T-helper 1 cell treated with Interleukin-12 subunit alpha and Interleukin-12 subunit beta and Interleukin-4 antibody, amounts not matched to agents 30 ng/mL and 1 ng/mL, for 36 hours (primary cell): Measurements from ENCODE around the gene HPSE2. TPM values are rescaled to one million over a fixed set of nuclear protein-coding genes. Genes with fewer than 3 reads are reported as not detected.
"Not testable (repeated sequence)": the region's sequence is repeated elsewhere in the genome, so short reads cannot be mapped to it uniquely, and the experiment has no call there.

ENCODE experiments used
- intact Hi-C: fragments of 100-400 bp; cut with micrococcal nuclease; formaldehyde crosslinking; loops from one replicate; pipeline ENCODE4 v1.15.1; 2024
- total RNA-seq: library from RNA; stranded (reverse); gene quantifications from 2 replicates; pipeline ENCODE4 v1.2.3, GENCODE V29; 2022

Gene HPSE2
- total RNA-seq, 1 donor from 2014 or later: not detected

DNA sequence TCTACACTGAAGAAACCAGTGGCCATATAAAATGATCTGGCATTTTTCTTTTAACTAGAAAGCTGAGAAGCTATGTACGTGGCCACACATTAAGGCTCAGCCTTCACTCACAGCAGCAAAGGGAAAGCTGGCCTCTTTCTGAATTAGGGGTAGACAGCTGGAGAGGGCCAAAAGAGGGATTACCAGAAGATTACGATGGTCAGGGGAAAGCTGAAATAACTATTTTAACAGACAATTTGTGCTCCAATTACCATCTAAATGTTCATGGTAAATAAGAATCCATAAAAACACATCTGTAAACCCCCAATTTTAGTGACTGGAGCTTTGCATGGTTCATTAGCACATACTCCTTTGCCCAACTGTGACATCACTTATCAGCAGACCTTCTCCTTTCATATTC, 314.3 kb downstream of the HPSE2 start:
- intact Hi-C loops: no loop called here

GRCh38 chr10:98920807-98921206, 314.8 kb downstream of the HPSE2 start:
- intact Hi-C loops: no loop called here

DNA sequence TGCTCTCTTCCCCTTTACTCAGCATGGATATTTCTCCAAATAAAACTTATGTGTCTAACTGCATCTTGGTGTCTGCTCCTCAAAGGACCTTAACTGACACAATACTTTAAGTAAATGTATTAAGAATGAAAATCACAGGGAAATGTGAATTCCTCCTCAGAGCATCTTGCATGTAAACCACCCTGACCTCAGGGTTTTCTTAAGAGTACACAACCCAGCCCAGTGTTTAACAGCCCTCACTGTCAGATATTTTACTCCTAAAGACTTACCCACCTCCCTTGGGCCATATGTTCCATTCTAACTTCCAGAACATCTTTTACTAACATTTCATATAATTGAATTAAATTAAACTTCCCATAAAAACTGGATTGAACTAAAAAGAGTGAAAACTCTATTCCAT, 315.3 kb downstream of the HPSE2 start:
- intact Hi-C loops: no loop called here

DNA sequence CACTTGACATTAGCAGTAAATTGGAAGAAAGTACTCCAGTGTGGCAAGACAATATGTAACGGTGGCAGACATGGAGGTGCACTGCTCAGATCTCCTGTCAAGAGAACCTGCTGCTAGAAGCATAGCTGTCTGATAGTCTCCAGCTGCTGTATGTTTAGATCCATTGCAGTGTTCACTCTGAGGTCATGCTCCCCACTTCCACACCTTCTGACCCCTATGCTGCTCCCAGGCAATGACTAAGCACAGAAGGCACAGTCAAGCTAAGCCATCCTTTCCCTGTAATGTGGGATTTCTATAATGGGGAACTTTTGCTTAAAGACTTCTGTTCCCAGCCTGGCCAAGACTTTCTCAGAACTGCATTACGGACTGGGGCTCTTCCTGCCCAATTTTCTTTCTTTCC, 315.8 kb downstream of the HPSE2 start:
- intact Hi-C loops: no loop called here

DNA sequence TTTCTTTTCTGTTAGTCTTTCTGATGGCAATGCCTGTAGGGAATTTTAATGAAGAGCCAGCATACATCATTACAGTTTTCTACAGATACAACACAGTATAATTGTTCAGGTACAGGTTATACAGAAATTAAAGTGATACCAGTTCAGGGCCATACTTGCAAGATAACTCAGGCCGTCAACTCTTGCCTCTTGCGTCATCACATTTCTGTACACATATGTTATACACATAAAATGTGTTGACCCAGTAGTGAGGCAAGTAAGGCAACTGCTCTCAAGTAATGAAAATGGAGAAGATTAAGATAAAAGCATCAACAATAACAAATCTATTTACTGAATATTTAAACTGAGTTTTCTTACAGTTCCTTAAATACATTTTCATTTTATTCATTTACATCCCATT, 317.8 kb downstream of the HPSE2 start:
- intact Hi-C loops: no loop called here

GRCh38 chr10:98916526-98917125, 319.0 kb downstream of the HPSE2 start:
- intact Hi-C loops: no loop called here

DNA sequence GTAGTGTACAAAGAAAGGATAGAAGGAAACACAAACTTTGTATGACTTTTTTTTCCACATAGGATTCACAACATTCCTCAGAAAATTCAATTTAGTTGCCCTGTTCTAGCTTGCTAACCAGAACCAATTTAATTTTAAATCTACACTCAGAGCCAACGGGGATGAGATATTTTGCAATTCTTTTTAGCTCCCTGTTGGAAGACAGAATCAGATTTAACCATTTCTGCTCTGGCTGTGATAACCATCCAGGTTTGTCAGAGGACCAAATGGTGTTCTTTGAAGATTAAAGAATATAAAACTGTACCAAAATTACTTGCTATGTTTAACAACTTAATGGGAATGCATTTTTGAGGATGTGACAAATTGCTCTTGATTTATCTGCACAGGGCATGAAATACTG, 319.7 kb downstream of the HPSE2 start:
- intact Hi-C loops: no loop called here

- intact Hi-C loops: no loop called here
These were observed 325.1 kb downstream of the HPSE2 start for GRCh38 chr10:98910546-98910945.

DNA sequence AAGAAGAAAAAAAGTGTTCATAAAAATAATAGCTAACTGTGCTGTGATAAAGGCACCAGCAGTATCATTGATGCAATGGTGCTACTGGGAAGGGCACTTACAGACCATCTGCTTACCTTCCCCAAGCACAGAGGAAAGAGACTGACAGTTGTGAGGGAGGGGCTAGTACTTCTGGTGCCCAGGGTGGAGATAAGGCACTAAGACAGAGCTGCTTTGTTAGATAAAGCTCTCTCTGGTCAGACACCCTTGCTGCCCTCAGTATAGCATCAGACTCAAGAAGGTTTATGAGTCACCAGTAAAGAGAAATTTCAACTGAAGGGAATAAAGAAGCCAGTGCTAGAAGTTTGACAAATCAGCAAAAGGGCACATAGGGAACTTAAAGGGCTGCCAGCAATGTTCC, 325.6 kb downstream of the HPSE2 start:
- intact Hi-C loops: no loop called here

GRCh38 chr10:98908868-98909267, 326.8 kb downstream of the HPSE2 start:
- intact Hi-C loops: no loop called here

DNA sequence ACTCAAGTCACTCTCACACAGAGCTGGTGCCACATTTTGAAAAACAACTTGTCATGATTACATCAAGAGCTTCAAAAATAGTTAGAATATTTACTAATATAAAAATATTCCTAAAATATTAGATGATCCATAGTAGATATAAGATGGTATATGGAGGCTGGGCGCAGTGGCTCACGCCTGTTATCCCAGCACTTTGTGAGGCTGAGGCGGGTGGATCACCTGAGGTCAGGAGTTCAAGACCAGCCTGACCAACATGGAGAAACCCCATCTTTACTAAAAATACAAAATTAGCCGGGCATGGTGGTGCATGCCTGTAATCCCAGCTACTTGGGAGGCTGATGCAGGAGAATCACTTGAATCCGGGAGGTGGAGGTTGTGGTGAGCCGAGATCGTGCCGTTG, 327.4 kb downstream of the HPSE2 start:
- intact Hi-C loops: not testable (repeated sequence)

- intact Hi-C loops: no loop called here
These were observed 334.1 kb downstream of the HPSE2 start for GRCh38 chr10:98901441-98902110.

DNA sequence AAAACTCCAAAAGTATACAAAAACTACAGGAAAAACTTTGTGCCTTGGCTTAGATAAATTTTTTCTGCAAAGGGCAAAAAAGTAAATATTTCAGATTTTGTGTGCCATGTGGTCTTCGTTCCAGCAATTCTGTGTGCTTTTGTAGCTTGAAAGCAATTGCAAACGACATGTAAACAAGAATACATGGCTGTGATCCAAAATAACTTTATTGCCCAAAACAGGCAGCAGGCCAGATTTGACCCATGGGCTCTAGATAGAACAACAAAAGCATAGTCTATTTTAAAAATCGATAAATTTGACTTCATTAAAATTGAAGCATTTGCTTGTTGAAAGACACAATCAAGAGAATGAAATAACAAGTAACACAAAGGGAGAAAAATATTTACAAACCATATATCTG, 336.6 kb downstream of the HPSE2 start:
- intact Hi-C loops: no loop called here

DNA sequence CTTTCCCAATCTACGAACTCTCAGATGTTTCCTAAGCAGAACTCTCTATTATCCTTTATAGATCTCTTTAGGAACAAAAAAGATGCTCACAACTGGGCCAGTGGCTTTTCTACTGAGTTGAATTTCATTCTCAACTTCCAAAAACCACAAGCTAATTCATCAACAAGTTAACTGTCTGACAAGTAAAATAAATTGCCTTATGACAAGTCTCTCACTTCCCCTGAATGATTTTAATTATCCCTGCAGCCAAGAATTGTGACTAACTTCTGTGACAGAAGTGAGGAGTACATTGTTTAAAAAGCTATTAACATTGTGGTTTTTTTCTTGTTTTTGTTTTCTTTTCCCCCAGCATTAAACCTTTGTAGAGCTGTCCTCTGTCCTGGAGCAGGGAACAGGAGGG, 343.1 kb downstream of the HPSE2 start:
- intact Hi-C loops: no loop called here

GRCh38 chr10:98886686-98887085, 349.0 kb downstream of the HPSE2 start:
- intact Hi-C loops: no loop called here

- intact Hi-C loops: no loop called here
These were observed 350.3 kb downstream of the HPSE2 start for GRCh38 chr10:98885378-98885777.

- intact Hi-C loops: no loop called here
These were observed 353.9 kb downstream of the HPSE2 start for GRCh38 chr10:98881789-98882188.

- intact Hi-C loops: no loop called here
These were observed 354.7 kb downstream of the HPSE2 start for GRCh38 chr10:98880971-98881370.

DNA sequence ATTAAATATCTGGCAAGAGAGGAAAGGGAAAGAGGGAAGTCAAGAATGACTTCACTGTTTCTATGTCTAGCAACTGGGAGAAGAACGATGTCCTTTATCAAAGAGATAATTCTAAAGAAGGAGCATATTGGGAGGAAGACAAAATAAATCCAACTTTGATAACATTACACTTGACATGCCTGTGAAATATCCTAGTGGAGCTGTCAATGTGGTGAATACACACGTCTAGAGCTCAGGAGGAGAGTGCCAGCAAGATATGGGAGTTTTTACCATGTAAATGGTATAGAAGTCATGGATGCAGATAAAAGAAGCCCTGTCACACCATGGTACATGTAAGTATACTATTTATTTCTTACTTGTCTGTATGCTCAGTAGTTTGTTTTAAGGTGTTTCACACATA, 356.7 kb downstream of the HPSE2 start:
- intact Hi-C loops: no loop called here

DNA sequence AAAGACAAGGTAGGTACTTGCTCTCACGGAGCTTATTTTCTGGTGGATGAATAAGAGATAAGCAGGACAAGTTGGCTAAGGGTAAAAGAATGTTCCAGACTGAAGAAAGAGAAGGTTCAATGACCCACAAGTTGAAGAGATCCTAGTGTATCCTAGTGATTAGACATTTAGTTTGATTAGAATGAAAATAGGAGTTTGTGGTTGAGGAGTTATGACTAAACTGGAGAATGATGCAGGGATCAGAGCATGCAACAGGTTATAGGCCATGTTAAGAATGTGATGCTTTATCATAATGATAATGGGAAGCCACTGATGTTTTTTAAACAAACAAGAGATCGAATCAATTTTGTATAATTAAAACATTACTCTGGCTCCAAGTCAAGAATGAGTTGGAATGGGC, 357.2 kb downstream of the HPSE2 start:
- intact Hi-C loops: no loop called here

DNA sequence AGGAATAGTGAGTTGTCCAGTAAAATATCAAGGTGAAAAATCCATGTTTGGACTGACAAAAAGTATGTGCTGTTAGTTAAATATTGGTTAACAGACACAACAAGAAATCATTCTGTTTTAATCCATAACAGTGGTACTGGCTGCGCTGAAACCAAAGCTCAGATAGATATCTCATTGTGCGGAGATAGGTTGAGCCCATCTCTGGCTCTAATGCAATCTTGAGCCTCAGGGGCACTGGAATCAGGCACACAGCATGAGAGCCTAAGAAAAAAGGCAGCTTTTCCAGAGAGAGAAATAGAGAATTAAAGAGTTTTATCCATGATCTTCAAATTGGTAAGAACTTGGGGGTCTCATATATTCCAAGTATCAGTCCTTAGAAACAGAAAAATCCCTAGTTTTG, 373.7 kb downstream of the HPSE2 start:
- intact Hi-C loops: no loop called here

DNA sequence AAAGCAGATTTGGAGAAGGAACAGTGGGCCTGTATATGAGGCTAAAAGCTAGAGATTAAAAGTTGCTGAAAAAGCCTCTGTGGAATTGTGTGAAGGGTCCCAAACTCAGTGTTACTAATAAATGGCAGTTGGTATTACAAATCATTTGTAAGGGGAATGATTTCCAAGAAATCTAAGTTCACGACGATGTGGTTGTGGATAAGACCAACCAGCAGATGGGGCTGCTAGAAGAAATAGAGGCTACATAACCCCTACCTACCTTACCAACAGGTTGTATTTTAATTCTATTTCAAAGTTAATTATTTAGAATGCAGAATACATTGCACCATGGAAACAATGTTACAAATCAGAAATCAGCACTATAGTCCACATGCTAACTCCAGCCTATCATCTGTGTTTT, 377.1 kb downstream of the HPSE2 start:
- intact Hi-C loops: no loop called here

- intact Hi-C loops: no loop called here
These were observed 380.1 kb downstream of the HPSE2 start for GRCh38 chr10:98855403-98856189.
